Measurements from ENCODE around the gene INTS11. TPM values are rescaled to one million over a fixed set of nuclear protein-coding genes. Genes with fewer than 3 reads are reported as not detected.

Gene INTS11
- total and polyA plus RNA-seq, 3 experiments from 2014 or later = 70.5 to 118 (median 117) TPM

DNA sequence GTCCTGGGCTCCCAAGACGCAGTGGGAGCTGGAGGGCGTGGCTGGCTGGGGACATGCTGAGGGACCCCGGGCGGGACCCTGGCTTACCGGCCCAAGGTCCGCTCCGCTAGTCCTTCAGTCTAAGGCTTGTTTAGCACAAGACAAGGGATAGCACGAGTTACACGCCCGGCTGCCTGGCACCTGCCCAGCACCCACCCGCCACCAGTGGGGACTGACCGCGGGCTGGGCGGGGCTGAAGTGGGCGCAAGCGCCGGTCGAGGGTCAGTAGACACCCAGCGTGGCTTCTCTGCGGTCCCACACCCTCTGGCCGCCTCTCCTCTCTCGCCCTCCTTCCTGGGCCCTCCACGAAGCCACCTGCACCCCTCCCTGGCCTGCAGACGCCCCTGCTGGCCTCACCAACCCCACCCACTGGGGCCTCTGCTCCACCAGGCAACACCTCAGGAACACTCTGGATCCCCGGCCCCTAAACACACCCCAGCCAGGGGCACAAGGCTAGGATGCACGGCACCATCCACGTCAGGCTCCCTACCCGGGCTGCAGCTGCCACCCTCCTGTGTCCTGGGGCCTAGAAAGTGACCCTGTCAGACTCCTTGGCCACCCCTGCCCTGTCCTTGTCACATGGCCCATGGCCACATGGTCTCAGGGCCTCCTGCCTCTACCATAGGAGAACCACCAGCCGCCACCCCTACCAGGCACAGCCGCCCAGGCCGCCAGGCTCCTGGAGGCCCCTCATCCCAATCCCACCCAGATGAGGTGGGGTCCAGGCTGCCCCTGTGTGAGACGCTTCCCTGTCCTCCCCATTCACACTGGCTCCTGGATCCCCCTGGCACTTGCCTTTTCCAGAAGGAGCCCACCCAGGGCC is 12.7 kb upstream of the INTS11 start:
- Mint-ChIP-seq H3K4me3 (no peak overlapping the region), H3K27me3 (no peaks in the 10 kb centered on the region), H3K36me3 (peaks cover 0 to 25% (median 11%) of the 10 kb centered on the region in 3 donors), H3K4me1 (peaks cover 0 to 6% (median 0%) of the 10 kb centered on the region in 3 donors), H3K9me3 (no peaks in the 10 kb centered on the region), H3K27ac (no peak overlapping the region)
- Histone ChIP-seq H3K9me3 (ENCODE audit: low read length) (no peaks in the 10 kb centered on the region), H3K4me1 (ENCODE audit: insufficient read depth, low read length) (no peaks in the 10 kb centered on the region), H3K4me3 (ENCODE audit: low read length) (no peak overlapping the region), H3K36me3 (ENCODE audit: insufficient read depth, low read length) (no peaks in the 10 kb centered on the region), H3K27me3 (ENCODE audit: insufficient read depth, low read length, poor library complexity, severe bottlenecking) (no peaks in the 10 kb centered on the region), H3K27ac (ENCODE audit: low read depth, low read length) (no peak overlapping the region)
- ChIA-PET CTCF (no interaction called here), POLR2A (no interaction called here)
- no peak for DNase-seq

DNA sequence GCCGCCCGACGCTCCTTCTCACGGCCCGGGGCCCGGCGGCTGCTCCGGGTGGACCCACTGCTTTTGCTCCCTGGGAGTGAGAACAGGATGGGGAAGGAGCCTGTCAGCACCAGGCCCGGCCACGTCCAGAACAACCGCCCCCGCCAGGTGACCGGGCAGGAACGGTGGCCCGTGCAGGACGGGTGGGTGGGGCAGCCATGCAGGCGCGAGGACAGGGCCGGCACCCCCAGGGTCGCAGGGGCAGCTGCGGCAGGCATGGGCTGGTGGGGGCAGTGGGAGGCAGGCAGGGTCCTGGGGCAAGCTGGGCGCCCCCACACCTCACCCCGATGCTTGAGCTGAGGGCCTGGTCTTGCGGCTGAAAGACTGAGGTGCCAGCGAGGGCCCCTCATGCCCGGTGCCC is 12.0 kb upstream of the INTS11 start:
- Histone ChIP-seq H3K36me3 (ENCODE audit: insufficient read depth, low read length) (no peaks in the 10 kb centered on the region), H3K4me3 (ENCODE audit: low read length) (no peak overlapping the region), H3K9me3 (ENCODE audit: low read length) (no peaks in the 10 kb centered on the region), H3K27ac (ENCODE audit: low read depth, low read length) (no peak overlapping the region), H3K4me1 (ENCODE audit: insufficient read depth, low read length) (no peaks in the 10 kb centered on the region), H3K27me3 (ENCODE audit: insufficient read depth, low read length, poor library complexity, severe bottlenecking) (no peaks in the 10 kb centered on the region)
- POLR2A ChIA-PET = no interaction called here
- DNase-seq = no peak
- H3K9me3 Mint-ChIP-seq = no peaks in the 10 kb centered on the region
- H3K27ac Mint-ChIP-seq = no peak overlapping the region
- H3K4me1 Mint-ChIP-seq = peaks cover 0 to 6% (median 0%) of the 10 kb centered on the region in 3 donors
- CTCF ChIA-PET = no interaction called here
- H3K27me3 Mint-ChIP-seq = no peaks in the 10 kb centered on the region
- H3K36me3 Mint-ChIP-seq = peaks cover 0 to 25% (median 11%) of the 10 kb centered on the region in 3 donors
- no peak overlapping the region for H3K4me3 Mint-ChIP-seq

DNA sequence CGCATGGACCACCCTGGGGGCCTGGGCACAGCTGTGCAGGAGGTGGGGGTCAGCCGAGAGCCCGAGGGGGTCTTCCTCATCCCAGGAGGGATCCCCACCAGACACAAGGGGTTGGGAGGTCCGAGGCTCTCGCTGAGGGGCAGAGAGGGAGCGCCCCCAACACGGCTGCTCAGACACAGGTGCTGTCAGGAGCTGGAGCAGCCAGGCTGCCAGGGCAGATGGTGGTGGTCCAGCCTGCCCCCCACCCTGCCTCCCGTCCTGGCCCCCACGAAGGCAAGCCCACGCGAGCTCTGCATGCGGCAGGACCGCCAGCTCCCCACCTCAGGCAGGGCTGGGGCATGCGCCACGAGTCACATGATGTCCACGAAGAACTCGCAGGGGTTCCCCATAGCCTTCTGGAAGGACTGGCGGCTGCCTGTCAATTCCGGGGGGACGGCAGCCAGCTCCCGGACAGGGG is 11.4 kb upstream of the INTS11 start:
- Mint-ChIP-seq H3K27ac (no peak overlapping the region), H3K4me1 (peaks cover 0 to under 1% (median 0%) of the 10 kb centered on the region in 3 donors), H3K4me3 (no peak overlapping the region), H3K27me3 (no peaks in the 10 kb centered on the region), H3K9me3 (no peaks in the 10 kb centered on the region), H3K36me3 (peaks cover 0 to 19% (median 5%) of the 10 kb centered on the region in 3 donors)
- no peak for DNase-seq
- Histone ChIP-seq H3K4me3 (ENCODE audit: low read length) (no peak overlapping the region), H3K4me1 (ENCODE audit: insufficient read depth, low read length) (no peaks in the 10 kb centered on the region), H3K36me3 (ENCODE audit: insufficient read depth, low read length) (no peaks in the 10 kb centered on the region), H3K9me3 (ENCODE audit: low read length) (no peaks in the 10 kb centered on the region), H3K27me3 (ENCODE audit: insufficient read depth, low read length, poor library complexity, severe bottlenecking) (no peaks in the 10 kb centered on the region), H3K27ac (ENCODE audit: low read depth, low read length) (no peak overlapping the region)
- ChIA-PET POLR2A (no interaction called here), CTCF (no interaction called here)

DNA sequence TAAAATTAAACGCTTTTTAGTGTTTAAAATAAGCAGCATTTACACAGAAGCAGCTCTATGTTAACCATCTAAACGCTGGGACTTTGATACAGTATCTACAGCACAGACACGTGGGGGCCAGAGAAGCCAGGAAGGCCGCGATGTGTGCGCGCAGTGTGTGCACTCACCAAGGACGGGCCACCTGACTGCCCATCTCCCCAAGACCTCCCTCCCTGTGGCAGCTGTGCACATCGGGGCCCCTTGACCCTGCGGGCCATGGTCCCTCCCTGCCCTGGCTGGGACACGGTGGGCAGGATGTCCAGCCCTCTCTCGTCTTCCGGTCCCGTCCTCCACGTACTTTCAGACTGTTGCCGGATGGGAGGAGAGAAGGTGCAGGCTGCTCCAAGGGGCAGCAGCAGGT is 10.8 kb upstream of the INTS11 start:
- Histone ChIP-seq H3K27ac (ENCODE audit: low read depth, low read length) (no peak overlapping the region), H3K36me3 (ENCODE audit: insufficient read depth, low read length) (no peaks in the 10 kb centered on the region), H3K4me1 (ENCODE audit: insufficient read depth, low read length) (no peaks in the 10 kb centered on the region), H3K27me3 (ENCODE audit: insufficient read depth, low read length, poor library complexity, severe bottlenecking) (no peaks in the 10 kb centered on the region), H3K4me3 (ENCODE audit: low read length) (no peak overlapping the region), H3K9me3 (ENCODE audit: low read length) (no peaks in the 10 kb centered on the region)
- H3K36me3 Mint-ChIP-seq = peaks cover 0 to 14% (median 1%) of the 10 kb centered on the region in 3 donors
- DNase-seq = no peak
- no peaks in the 10 kb centered on the region for H3K9me3 Mint-ChIP-seq
- ChIA-PET POLR2A (no interaction called here), CTCF (no interaction called here)
- H3K4me1 Mint-ChIP-seq = no peaks in the 10 kb centered on the region
- H3K27me3 Mint-ChIP-seq = no peaks in the 10 kb centered on the region
- no peak overlapping the region for H3K4me3 Mint-ChIP-seq
- H3K27ac Mint-ChIP-seq = no peak overlapping the region

DNA sequence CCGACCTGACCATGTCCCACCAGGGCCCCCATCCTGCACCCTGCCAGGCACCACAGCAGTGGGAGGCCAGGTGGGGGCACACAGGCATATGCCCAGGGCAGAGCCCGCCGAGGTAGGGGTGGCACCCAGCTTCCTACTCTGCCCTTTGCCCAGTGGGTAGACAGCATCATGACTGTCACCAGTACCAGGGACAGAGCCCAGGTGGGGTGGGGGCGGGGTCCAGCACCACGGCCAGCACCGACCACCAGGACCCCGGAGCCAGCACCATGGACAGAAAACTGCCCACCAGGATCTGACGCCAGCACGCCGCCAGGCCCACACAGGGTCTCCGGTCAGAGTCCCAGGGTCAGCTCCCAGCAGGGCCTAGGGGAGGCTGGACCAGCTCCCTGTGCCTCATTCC is 10.4 kb upstream of the INTS11 start:
- ChIA-PET POLR2A (no interaction called here), CTCF (no interaction called here)
- Histone ChIP-seq H3K27me3 (ENCODE audit: insufficient read depth, low read length, poor library complexity, severe bottlenecking) (no peaks in the 10 kb centered on the region), H3K9me3 (ENCODE audit: low read length) (no peaks in the 10 kb centered on the region), H3K36me3 (ENCODE audit: insufficient read depth, low read length) (no peaks in the 10 kb centered on the region), H3K27ac (ENCODE audit: low read depth, low read length) (no peak overlapping the region), H3K4me1 (ENCODE audit: insufficient read depth, low read length) (no peaks in the 10 kb centered on the region), H3K4me3 (ENCODE audit: low read length) (no peak overlapping the region)
- Mint-ChIP-seq H3K9me3 (no peaks in the 10 kb centered on the region), H3K27me3 (no peaks in the 10 kb centered on the region), H3K4me3 (no peak overlapping the region), H3K27ac (no peak overlapping the region), H3K4me1 (peaks cover 0 to 2% (median 0%) of the 10 kb centered on the region in 3 donors), H3K36me3 (peaks cover 0 to 11% (median 1%) of the 10 kb centered on the region in 3 donors)
- DNase-seq = no peak

DNA sequence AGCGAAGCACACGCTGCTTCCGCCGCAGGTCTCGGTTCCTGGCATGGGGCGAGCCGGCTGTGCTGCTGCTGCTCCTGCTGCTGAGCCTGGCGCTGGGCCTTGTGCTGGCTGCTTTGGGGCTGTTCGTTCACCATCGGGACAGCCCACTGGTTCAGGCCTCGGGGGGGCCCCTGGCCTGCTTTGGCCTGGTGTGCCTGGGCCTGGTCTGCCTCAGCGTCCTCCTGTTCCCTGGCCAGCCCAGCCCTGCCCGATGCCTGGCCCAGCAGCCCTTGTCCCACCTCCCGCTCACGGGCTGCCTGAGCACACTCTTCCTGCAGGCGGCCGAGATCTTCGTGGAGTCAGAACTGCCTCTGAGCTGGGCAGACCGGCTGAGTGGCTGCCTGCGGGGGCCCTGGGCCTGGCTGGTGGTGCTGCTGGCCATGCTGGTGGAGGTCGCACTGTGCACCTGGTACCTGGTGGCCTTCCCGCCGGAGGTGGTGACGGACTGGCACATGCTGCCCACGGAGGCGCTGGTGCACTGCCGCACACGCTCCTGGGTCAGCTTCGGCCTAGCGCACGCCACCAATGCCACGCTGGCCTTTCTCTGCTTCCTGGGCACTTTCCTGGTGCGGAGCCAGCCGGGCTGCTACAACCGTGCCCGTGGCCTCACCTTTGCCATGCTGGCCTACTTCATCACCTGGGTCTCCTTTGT is 9.2 kb upstream of the INTS11 start:
- POLR2A ChIA-PET = no interaction called here
- H3K4me1 Mint-ChIP-seq = peaks cover 0 to 6% (median 0%) of the 10 kb centered on the region in 3 donors
- H3K27ac ChIP-seq (ENCODE audit: low read depth, low read length) = no peak overlapping the region
- DNase-seq = no peak
- H3K27me3 ChIP-seq (ENCODE audit: insufficient read depth, low read length, poor library complexity, severe bottlenecking) = no peaks in the 10 kb centered on the region
- no peaks in the 10 kb centered on the region for H3K27me3 Mint-ChIP-seq
- H3K4me3 Mint-ChIP-seq = no peak overlapping the region
- CTCF ChIA-PET = interaction anchor here (0.6 kb wide), 1 partner anchor 207 kb away, joined by 4 read pairs; no protein-coding TSS in a partner anchor
- H3K4me1 ChIP-seq (ENCODE audit: insufficient read depth, low read length) = no peaks in the 10 kb centered on the region
- no peaks in the 10 kb centered on the region for H3K9me3 Mint-ChIP-seq
- H3K27ac Mint-ChIP-seq = no peak overlapping the region
- peaks cover 0 to 4% (median under 1%) of the 10 kb centered on the region in 3 donors for H3K36me3 Mint-ChIP-seq
- no peaks in the 10 kb centered on the region for H3K9me3 ChIP-seq (ENCODE audit: low read length)
- H3K36me3 ChIP-seq (ENCODE audit: insufficient read depth, low read length) = no peaks in the 10 kb centered on the region
- H3K4me3 ChIP-seq (ENCODE audit: low read length) = no peak overlapping the region

DNA sequence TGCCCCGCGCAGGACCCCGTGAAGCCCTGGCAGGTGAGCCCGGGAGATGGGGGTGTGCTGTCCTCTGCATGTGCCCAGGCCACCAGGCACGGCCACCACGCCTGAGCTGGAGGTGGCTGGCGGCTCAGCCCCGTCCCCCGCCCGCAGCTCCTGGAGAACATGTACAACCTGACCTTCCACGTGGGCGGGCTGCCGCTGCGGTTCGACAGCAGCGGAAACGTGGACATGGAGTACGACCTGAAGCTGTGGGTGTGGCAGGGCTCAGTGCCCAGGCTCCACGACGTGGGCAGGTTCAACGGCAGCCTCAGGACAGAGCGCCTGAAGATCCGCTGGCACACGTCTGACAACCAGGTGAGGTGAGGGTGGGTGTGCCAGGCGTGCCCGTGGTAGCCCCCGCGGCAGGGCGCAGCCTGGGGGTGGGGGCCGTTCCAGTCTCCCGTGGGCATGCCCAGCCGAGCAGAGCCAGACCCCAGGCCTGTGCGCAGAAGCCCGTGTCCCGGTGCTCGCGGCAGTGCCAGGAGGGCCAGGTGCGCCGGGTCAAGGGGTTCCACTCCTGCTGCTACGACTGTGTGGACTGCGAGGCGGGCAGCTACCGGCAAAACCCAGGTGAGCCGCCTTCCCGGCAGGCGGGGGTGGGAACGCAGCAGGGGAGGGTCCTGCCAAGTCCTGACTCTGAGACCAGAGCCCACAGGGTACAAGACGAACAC is 8.5 kb upstream of the INTS11 start:
- H3K4me3 ChIP-seq (ENCODE audit: low read length) = no peak overlapping the region
- ChIA-PET CTCF (no interaction called here), POLR2A (no interaction called here)
- H3K9me3 Mint-ChIP-seq = no peaks in the 10 kb centered on the region
- H3K4me1 ChIP-seq (ENCODE audit: insufficient read depth, low read length) = no peaks in the 10 kb centered on the region
- H3K4me1 Mint-ChIP-seq = peaks cover 0 to 6% (median 0%) of the 10 kb centered on the region in 3 donors
- H3K36me3 ChIP-seq (ENCODE audit: insufficient read depth, low read length) = no peaks in the 10 kb centered on the region
- DNase-seq = no peak
- H3K27me3 ChIP-seq (ENCODE audit: insufficient read depth, low read length, poor library complexity, severe bottlenecking) = no peaks in the 10 kb centered on the region
- no peaks in the 10 kb centered on the region for H3K27me3 Mint-ChIP-seq
- H3K36me3 Mint-ChIP-seq = peaks cover 0 to 2% (median 0%) of the 10 kb centered on the region in 3 donors
- no peak overlapping the region for H3K27ac ChIP-seq (ENCODE audit: low read depth, low read length)
- H3K4me3 Mint-ChIP-seq = no peak overlapping the region
- H3K27ac Mint-ChIP-seq = no peak overlapping the region
- H3K9me3 ChIP-seq (ENCODE audit: low read length) = no peaks in the 10 kb centered on the region

All from CD8-positive, alpha-beta memory T cell (primary cell).